A549 (cell line): ENCODE results near the gene PRR19. TPM values are rescaled to one million over a fixed set of nuclear protein-coding genes. Genes with fewer than 3 reads are reported as not detected.

Source experiments
- ATAC-seq, 2 experiments: fragments of 200-7000 bp in 1 of 2; fragments of >200 bp in 1 of 2; cut with Nextera tagmentation in 1 of 2; cut with Tn5 transposase in 1 of 2; 3 replicates each; pipeline versions ENCODE4 v1.8.0 to v1.9.1; 2018 to 2020; ENCODE audit warnings: mild to moderate bottlenecking in 1 of 2, moderate library complexity in 1 of 2
- CTCF ChIA-PET: fragments of 300-600 bp; sonication (Branson Sonifier 250); formaldehyde crosslinking; extraction: SDS; loops from one replicate; lab custom pipeline; 2021; ENCODE audit warnings: antibody characterized with exemption, inconsistent platforms; lab: Yijun Ruan, JAX
- POLR2A ChIA-PET: fragments of 350-600 bp; formaldehyde crosslinking; extraction: SDS; loops from one replicate; lab custom pipeline; 2021; ENCODE audit warnings: antibody characterized with exemption, inconsistent platforms; lab: Yijun Ruan, JAX
- DNase-seq, 2 experiments: peaks; one replicate each; pipeline versions ENCODE4 v3.0.0 to v3.0.0-alpha.2; 2011 to 2016; ENCODE audit warnings: low read depth in 1 of 2, low spot score in 1 of 2
- FAIRE-seq: peaks from 2 replicates; lab custom pipeline; 2011; peaks lifted over from hg19 to GRCh38; lab: Jason Lieb, UNC
- H3K27ac ChIP-seq, 2 experiments: fragments of >200 bp; sonication (Bioruptor Twin); formaldehyde crosslinking; 3 replicates each; pipeline ENCODE4 v1.5.1; 2016 to 2017
- H3K4me1 ChIP-seq: fragments of >200 bp; sonication (Bioruptor Twin); formaldehyde crosslinking; 3 replicates; pipeline ENCODE4 v1.6.1; 2016
- H3K4me2 ChIP-seq: fragments of >200 bp; sonication (Bioruptor Twin); formaldehyde crosslinking; 3 replicates; pipeline ENCODE4 v1.6.1; 2016
- H3K4me3 ChIP-seq: fragments of >200 bp; sonication (Bioruptor Twin); formaldehyde crosslinking; 3 replicates; pipeline ENCODE4 v1.5.1; 2016
- H3K9me3 ChIP-seq: fragments of >200 bp; sonication (Bioruptor Twin); formaldehyde crosslinking; 3 replicates; pipeline ENCODE4 v1.6.1; 2016
- ATOH8 ChIP-seq: fragments of 250-450 bp; sonication (Bioruptor Pico); IDR thresholded peaks from 2 replicates; pipeline ENCODE4 v1.5.0; 2020; ENCODE audit warnings: low read depth, mild to moderate bottlenecking, moderate library complexity
- CBX2 ChIP-seq: fragments of 200-600 bp; sonication (generic); IDR thresholded peaks from 2 replicates; pipeline ENCODE4 v1.6.1; 2016; ENCODE audit warnings: low read depth, mild to moderate bottlenecking, borderline replicate concordance
- CHD2 ChIP-seq: fragments of 150-350 bp; IDR thresholded peaks from 2 replicates; pipeline ENCODE4 v1.6.1; 2014; ENCODE audit warnings: low read length; ENCODE audit not compliant: partially characterized antibody
- CHD4 ChIP-seq: fragments of 200-600 bp; sonication (generic); IDR thresholded peaks from 2 replicates; pipeline ENCODE4 v1.6.1; 2016; ENCODE audit warnings: antibody characterized with exemption, mild to moderate bottlenecking, borderline replicate concordance
- FOSL2 ChIP-seq, 2 experiments: fragments of 450-650 bp in 1 of 2; fragments of >200 bp in 1 of 2; sonication (Bioruptor Twin) in 1 of 2; formaldehyde crosslinking; IDR thresholded peaks; 2 replicates each; pipeline versions ENCODE4 v1.5.0 to v1.6.1; 2016 to 2020; ENCODE audit warnings: mild to moderate bottlenecking in 1 of 2, moderate library complexity in 1 of 2
- HDAC2 ChIP-seq: fragments of 200-600 bp; sonication (generic); IDR thresholded peaks from 2 replicates; pipeline ENCODE4 v1.6.1; 2016
- HMGXB4 ChIP-seq: fragments of 250-450 bp; sonication (Bioruptor Pico); IDR thresholded peaks from 2 replicates; pipeline ENCODE4 v1.5.0; 2021; ENCODE audit warnings: mild to moderate bottlenecking, moderate library complexity, borderline replicate concordance
- HOXA7 ChIP-seq: fragments of 250-450 bp; sonication (Bioruptor Pico); IDR thresholded peaks from 2 replicates; pipeline ENCODE4 v1.5.0; 2020; ENCODE audit warnings: mild to moderate bottlenecking, moderate library complexity
- HOXB13 ChIP-seq: fragments of 250-450 bp; sonication (Bioruptor Pico); IDR thresholded peaks from 2 replicates; pipeline ENCODE4 v1.5.0; 2020; ENCODE audit warnings: low read depth, mild to moderate bottlenecking, moderate library complexity
- HOXB5 ChIP-seq: fragments of 250-450 bp; sonication (Bioruptor Pico); IDR thresholded peaks from 2 replicates; pipeline ENCODE4 v1.5.0; 2020; ENCODE audit warnings: mild to moderate bottlenecking, moderate library complexity
- JUNB ChIP-seq: fragments of >200 bp; sonication (Bioruptor Twin); formaldehyde crosslinking; IDR thresholded peaks from 2 replicates; pipeline ENCODE4 v1.6.1; 2016
- MYC ChIP-seq: IDR thresholded peaks from 2 replicates; pipeline ENCODE4 v1.6.1; 2012; ENCODE audit warnings: mild to moderate bottlenecking, inconsistent platforms, low read length, improper control_type of control experiment, borderline replicate concordance
- NPAS2 ChIP-seq: fragments of 250-450 bp; sonication (Bioruptor Pico); IDR thresholded peaks from 2 replicates; pipeline ENCODE4 v1.8.0; 2022; ENCODE audit warnings: mild to moderate bottlenecking, moderate library complexity, borderline replicate concordance
- PBX3 ChIP-seq: IDR thresholded peaks from 2 replicates; pipeline ENCODE4 v1.6.1; 2012
- POLR2A ChIP-seq: IDR thresholded peaks from 2 replicates; pipeline ENCODE4 v1.6.1; 2012; ENCODE audit warnings: mild to moderate bottlenecking, low read length
- RFX5 ChIP-seq: fragments of 450-650 bp; IDR thresholded peaks from 2 replicates; pipeline ENCODE4 v1.7.1; 2014; ENCODE audit warnings: antibody characterized with exemption, mild to moderate bottlenecking, moderate library complexity
- RNF2 ChIP-seq: fragments of 200-600 bp; sonication (generic); IDR thresholded peaks from 2 replicates; pipeline ENCODE4 v1.6.1; 2016; ENCODE audit warnings: low read depth, mild to moderate bottlenecking, antibody characterized with exemption, moderate library complexity, borderline replicate concordance
- SREBF2 ChIP-seq: fragments of 450-650 bp; IDR thresholded peaks from 2 replicates; pipeline ENCODE4 v1.6.1; 2014; ENCODE audit warnings: mild to moderate bottlenecking, moderate library complexity
- TFCP2L1 ChIP-seq: fragments of 250-450 bp; sonication (Bioruptor Pico); IDR thresholded peaks from 2 replicates; pipeline ENCODE4 v1.5.0; 2021; ENCODE audit warnings: mild to moderate bottlenecking
- USF2 ChIP-seq: fragments of 450-650 bp; IDR thresholded peaks from 2 replicates; pipeline ENCODE4 v1.6.1; 2014; ENCODE audit warnings: antibody characterized with exemption
- ZNF302 ChIP-seq: fragments of 250-450 bp; sonication (Bioruptor Pico); IDR thresholded peaks from 2 replicates; pipeline ENCODE4 v1.9.0; 2021; ENCODE audit warnings: inconsistent platforms, mild to moderate bottlenecking, moderate library complexity
- ZSCAN20 ChIP-seq: fragments of 250-450 bp; sonication (Bioruptor Pico); IDR thresholded peaks from 2 replicates; pipeline ENCODE4 v1.8.0; 2022; ENCODE audit warnings: mild to moderate bottlenecking, moderate library complexity
- WGBS: methylation state at CpG from one replicate; pipeline ENCODE4 v1.1.6; 2017; ENCODE audit errors: missing lambda C conversion rate; 5-methylcytosine and 5-hydroxymethylcytosine counted together
- polyA plus RNA-seq, 4 experiments: library from polyadenylated mRNA; depleted of rRNA in 3 of 4; stranded (reverse); fragments of >200 nt; fragmentation: RNase III in 1 of 4; extraction: RNeasy Plus Mini Kit Qiagen cat#74134 plus additional on column Dnase treatment in 1 of 4; gene quantifications; 2 replicates in 3 of 4; 3 replicates in 1 of 4; pipeline ENCODE4 v1.2.3, GENCODE V29; 2011 to 2017

The PRR19 gene
- polyA plus RNA-seq, 2 of the 4 experiments (the other 2 are of a cell fraction) = 1.1 to 4.5 TPM

- DNase-seq = no peak
- ChIA-PET POLR2A (no interaction called here), CTCF (interaction anchor here (0.6 to 6.3 kb wide), 23 partner anchors 9 to 288 kb away, joined by 3 to 39 read pairs (median 4); partner anchors contain the start of genes GSK3A, POU2F2, PRR19 and TMEM145)
- Histone ChIP-seq H3K27ac (no peak overlapping the region), H3K4me1 (peaks cover 18% of the 10 kb centered on the region; the same call in 2 of the 3 replicates), H3K9me3 (no peaks in the 10 kb centered on the region), H3K4me2 (no peak overlapping the region), H3K4me3 (no peak overlapping the region)
- ATAC-seq = no peak
- FAIRE-seq = peak; percentile 36
- WGBS = 67% methylated on average over 9 of the region's 9 CpGs
- TF ChIP-seq ZNF302 (CRISPR knock-in tag) (no peak), SREBF2 (no peak), MYC (no peak), RFX5 (no peak), CHD4 (no peak), CHD2 (no peak), HOXA7 (CRISPR knock-in tag) (no peak), HDAC2 (no peak), NPAS2 (CRISPR knock-in tag) (no peak), JUNB (no peak), HOXB13 (no peak), RNF2 (no peak), TFCP2L1 (CRISPR knock-in tag) (no peak)
These were observed 20.4 kb downstream of the PRR19 start for GRCh38 chr19:42322305-42322704.

- POLR2A ChIA-PET = interaction anchor here (0.8 to 1.0 kb wide), 2 partner anchors 13 to 21 kb away, joined by 3 read pairs; partner anchors contain the start of genes PAFAH1B3 and PRR19
- WGBS = 95% methylated on average over 29 of the region's 29 CpGs
- FAIRE-seq = no peak
- TF ChIP-seq FOSL2 (IDR thresholded peaks at IDR 0.05) = no peak
- TF ChIP-seq FOSL2 (CRISPR knock-in tag; IDR thresholded peaks at IDR 0.05) = no peak
- TF ChIP-seq PBX3 = no peak
- no peak for TF ChIP-seq CBX2
- TF ChIP-seq ZSCAN20 (CRISPR knock-in tag) = no peak
- TF ChIP-seq ATOH8 (CRISPR knock-in tag) = no peak
- TF ChIP-seq JUNB = no peak
- TF ChIP-seq HMGXB4 (CRISPR knock-in tag) = no peak
- no peak for TF ChIP-seq USF2
- no peak for TF ChIP-seq POLR2A
- no peak for TF ChIP-seq RFX5
- no peak for TF ChIP-seq CHD2
- no peak for TF ChIP-seq HOXB5 (CRISPR knock-in tag)
- TF ChIP-seq, all 56 proteins: peak for 0
- Histone ChIP-seq H3K9me3 (no peaks in the 10 kb centered on the region), H3K4me3 (no peak overlapping the region), H3K4me1 (peaks cover 19% of the 10 kb centered on the region; the same call in 2 of the 3 replicates), H3K27ac (no peak overlapping the region), H3K4me2 (no peak overlapping the region)
- CTCF ChIA-PET = interaction anchor here (0.6 to 6.3 kb wide), 18 partner anchors 9 to 289 kb away, joined by 3 to 39 read pairs (median 6); partner anchors contain the start of genes GSK3A, POU2F2 and TMEM145
- no peak for ATAC-seq
- no peak for DNase-seq
These were observed 21.5 kb downstream of the PRR19 start for GRCh38 chr19:42323473-42323851.
